ENCODE results near the gene BMP4. TPM values are rescaled to one million over a fixed set of nuclear protein-coding genes. Genes with fewer than 3 reads are reported as not detected.
A peak's percentile ranks its signal among the peaks of the same experiment; 100 is the strongest.

BMP4 gene
- total and polyA plus RNA-seq, 3 experiments from 2014 or later = 0.20 TPM; not detected in 2

DNA sequence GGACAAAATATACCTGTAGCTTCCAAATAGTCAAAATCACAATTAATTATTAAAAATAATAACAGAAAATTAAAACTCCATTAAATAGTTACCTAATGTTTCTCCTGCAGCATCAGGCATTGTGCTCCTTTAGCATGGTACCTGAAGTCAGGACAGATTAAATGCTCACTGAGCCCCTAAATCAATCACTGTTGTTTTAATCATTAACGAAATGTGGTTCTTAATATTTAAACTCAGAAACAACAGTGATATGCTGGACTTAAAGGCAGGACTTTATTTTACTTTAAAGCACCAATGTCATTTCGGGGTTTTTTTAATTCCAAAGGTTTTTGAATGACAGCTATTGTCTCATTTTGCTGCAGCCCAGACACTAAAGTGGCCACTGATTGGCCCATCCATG lies 2.0 kb upstream of the BMP4 start:
- no peak overlapping the region for H3K27ac Mint-ChIP-seq
- no peaks in the 10 kb centered on the region for H3K4me1 ChIP-seq (ENCODE audit: insufficient read depth, low read length)
- H3K36me3 ChIP-seq (ENCODE audit: insufficient read depth, low read length) = no peaks in the 10 kb centered on the region
- ChIA-PET POLR2A (no interaction called here), CTCF (no interaction called here)
- no peak overlapping the region for H3K27ac ChIP-seq (ENCODE audit: low read depth, low read length)
- no peak for DNase-seq
- no peaks in the 10 kb centered on the region for H3K9me3 ChIP-seq (ENCODE audit: low read length)
- H3K9me3 Mint-ChIP-seq = peaks cover 0 to 5% (median 4%) of the 10 kb centered on the region in 5 donors
- H3K27me3 ChIP-seq (ENCODE audit: insufficient read depth, low read length, poor library complexity, severe bottlenecking) = peaks cover 4% of the 10 kb centered on the region
- no peak overlapping the region for H3K4me3 ChIP-seq (ENCODE audit: low read length)
- H3K27me3 Mint-ChIP-seq = peaks cover 50 to 74% of the 10 kb centered on the region in 2 donors
- no peak overlapping the region for H3K4me3 Mint-ChIP-seq
- peaks cover 16 to 42% (median 23%) of the 10 kb centered on the region in 3 donors for H3K4me1 Mint-ChIP-seq
- H3K36me3 Mint-ChIP-seq = no peaks in the 10 kb centered on the region

GRCh38 chr14:53957739-53958138 lies 1.1 kb upstream of the BMP4 start:
- Mint-ChIP-seq H3K27me3 (peaks cover 45 to 72% of the 10 kb centered on the region in 2 donors), H3K4me1 (peaks cover 20 to 41% (median 28%) of the 10 kb centered on the region in 3 donors), H3K27ac (no peak overlapping the region), H3K36me3 (no peaks in the 10 kb centered on the region), H3K9me3 (peaks cover 0 to 3% (median 2%) of the 10 kb centered on the region in 5 donors), H3K4me3 (peak overlapping the region in 2 of 7 donors; percentile 35 to 59)
- Histone ChIP-seq H3K27ac (ENCODE audit: low read depth, low read length) (no peak overlapping the region), H3K4me1 (ENCODE audit: insufficient read depth, low read length) (no peaks in the 10 kb centered on the region), H3K4me3 (ENCODE audit: low read length) (no peak overlapping the region), H3K36me3 (ENCODE audit: insufficient read depth, low read length) (no peaks in the 10 kb centered on the region), H3K9me3 (ENCODE audit: low read length) (no peaks in the 10 kb centered on the region), H3K27me3 (ENCODE audit: insufficient read depth, low read length, poor library complexity, severe bottlenecking) (peaks cover 4% of the 10 kb centered on the region)
- ChIA-PET POLR2A (no interaction called here), CTCF (no interaction called here)
- no peak for DNase-seq

- Mint-ChIP-seq H3K4me1 (peaks cover 21 to 41% (median 31%) of the 10 kb centered on the region in 3 donors), H3K27ac (no peak overlapping the region), H3K9me3 (peaks cover 0 to 5% (median 2%) of the 10 kb centered on the region in 5 donors), H3K36me3 (no peaks in the 10 kb centered on the region), H3K27me3 (peaks cover 54 to 79% of the 10 kb centered on the region in 2 donors), H3K4me3 (peak overlapping the region in 6 of 7 donors; percentile 53 to 82 (median 64))
- H3K27me3 ChIP-seq (ENCODE audit: insufficient read depth, low read length, poor library complexity, severe bottlenecking) = peaks cover 14% of the 10 kb centered on the region
- ChIA-PET CTCF (no interaction called here), POLR2A (no interaction called here)
- H3K36me3 ChIP-seq (ENCODE audit: insufficient read depth, low read length) = no peaks in the 10 kb centered on the region
- H3K27ac ChIP-seq (ENCODE audit: low read depth, low read length) = no peak overlapping the region
- H3K4me3 ChIP-seq (ENCODE audit: low read length) = peak overlapping the region; percentile 39
- H3K4me1 ChIP-seq (ENCODE audit: insufficient read depth, low read length) = no peaks in the 10 kb centered on the region
- H3K9me3 ChIP-seq (ENCODE audit: low read length) = no peaks in the 10 kb centered on the region
- DNase-seq = no peak
Measured at GRCh38 chr14:53955671-53956426, 776 bp downstream of the BMP4 start.

GRCh38 chr14:53955229-53955556 lies 1.4 kb downstream of the BMP4 start:
- H3K9me3 Mint-ChIP-seq = peaks cover 0 to 5% (median 2%) of the 10 kb centered on the region in 5 donors
- peaks cover 14% of the 10 kb centered on the region for H3K27me3 ChIP-seq (ENCODE audit: insufficient read depth, low read length, poor library complexity, severe bottlenecking)
- ChIA-PET POLR2A (no interaction called here), CTCF (no interaction called here)
- no peaks in the 10 kb centered on the region for H3K9me3 ChIP-seq (ENCODE audit: low read length)
- H3K36me3 Mint-ChIP-seq = no peaks in the 10 kb centered on the region
- H3K27ac ChIP-seq (ENCODE audit: low read depth, low read length) = no peak overlapping the region
- H3K27ac Mint-ChIP-seq = no peak overlapping the region
- H3K4me1 ChIP-seq (ENCODE audit: insufficient read depth, low read length) = no peaks in the 10 kb centered on the region
- peaks cover 58 to 77% of the 10 kb centered on the region in 2 donors for H3K27me3 Mint-ChIP-seq
- peaks cover 21 to 41% (median 31%) of the 10 kb centered on the region in 3 donors for H3K4me1 Mint-ChIP-seq
- H3K4me3 Mint-ChIP-seq = peak overlapping the region in 6 of 7 donors; percentile 32 to 82 (median 63)
- no peaks in the 10 kb centered on the region for H3K36me3 ChIP-seq (ENCODE audit: insufficient read depth, low read length)
- DNase-seq = no peak
- H3K4me3 ChIP-seq (ENCODE audit: low read length) = no peak overlapping the region

- Mint-ChIP-seq H3K36me3 (no peaks in the 10 kb centered on the region), H3K4me1 (peaks cover 21 to 41% (median 31%) of the 10 kb centered on the region in 3 donors), H3K27ac (no peak overlapping the region), H3K27me3 (peaks cover 58 to 75% of the 10 kb centered on the region in 2 donors), H3K4me3 (peak overlapping the region in 6 of 7 donors; percentile 53 to 82 (median 64)), H3K9me3 (peaks cover 0 to 5% (median 2%) of the 10 kb centered on the region in 5 donors)
- Histone ChIP-seq H3K4me3 (ENCODE audit: low read length) (no peak overlapping the region), H3K27ac (ENCODE audit: low read depth, low read length) (no peak overlapping the region), H3K4me1 (ENCODE audit: insufficient read depth, low read length) (no peaks in the 10 kb centered on the region), H3K9me3 (ENCODE audit: low read length) (no peaks in the 10 kb centered on the region), H3K36me3 (ENCODE audit: insufficient read depth, low read length) (no peaks in the 10 kb centered on the region), H3K27me3 (ENCODE audit: insufficient read depth, low read length, poor library complexity, severe bottlenecking) (peaks cover 14% of the 10 kb centered on the region)
- DNase-seq = no peak
- ChIA-PET POLR2A (no interaction called here), CTCF (interaction anchor here (1.7 kb wide), 1 partner anchor 9 kb away, joined by 4 read pairs; no protein-coding TSS in a partner anchor)
Measured at GRCh38 chr14:53954551-53955228, 1.9 kb downstream of the BMP4 start.

GRCh38 chr14:53953828-53954550 lies 2.6 kb downstream of the BMP4 start:
- H3K9me3 ChIP-seq (ENCODE audit: low read length) = no peaks in the 10 kb centered on the region
- H3K36me3 ChIP-seq (ENCODE audit: insufficient read depth, low read length) = no peaks in the 10 kb centered on the region
- Mint-ChIP-seq H3K27me3 (peaks cover 56 to 77% of the 10 kb centered on the region in 2 donors), H3K4me1 (peaks cover 21 to 41% (median 31%) of the 10 kb centered on the region in 3 donors), H3K9me3 (peaks cover 0 to 7% (median 2%) of the 10 kb centered on the region in 5 donors), H3K36me3 (no peaks in the 10 kb centered on the region), H3K27ac (no peak overlapping the region), H3K4me3 (peak overlapping the region in 6 of 7 donors; percentile 40 to 82 (median 60))
- ChIA-PET CTCF (interaction anchor here (1.3 to 1.7 kb wide), 2 partner anchors 9 to 19 kb away, joined by 3 to 4 read pairs; no protein-coding TSS in a partner anchor), POLR2A (no interaction called here)
- peaks cover 14% of the 10 kb centered on the region for H3K27me3 ChIP-seq (ENCODE audit: insufficient read depth, low read length, poor library complexity, severe bottlenecking)
- H3K27ac ChIP-seq (ENCODE audit: low read depth, low read length) = no peak overlapping the region
- no peak for DNase-seq
- H3K4me3 ChIP-seq (ENCODE audit: low read length) = no peak overlapping the region
- no peaks in the 10 kb centered on the region for H3K4me1 ChIP-seq (ENCODE audit: insufficient read depth, low read length)

GRCh38 chr14:53953002-53953827 lies 3.4 kb downstream of the BMP4 start:
- CTCF ChIA-PET = interaction anchor here (1.3 to 1.7 kb wide), 2 partner anchors 10 to 20 kb away, joined by 3 to 4 read pairs; no protein-coding TSS in a partner anchor
- POLR2A ChIA-PET = no interaction called here
- H3K9me3 ChIP-seq (ENCODE audit: low read length) = no peaks in the 10 kb centered on the region
- no peak for DNase-seq
- H3K4me1 ChIP-seq (ENCODE audit: insufficient read depth, low read length) = no peaks in the 10 kb centered on the region
- H3K27ac ChIP-seq (ENCODE audit: low read depth, low read length) = no peak overlapping the region
- H3K4me3 ChIP-seq (ENCODE audit: low read length) = no peak overlapping the region
- H3K27me3 ChIP-seq (ENCODE audit: insufficient read depth, low read length, poor library complexity, severe bottlenecking) = peaks cover 13% of the 10 kb centered on the region
- peaks cover 0 to 7% (median 3%) of the 10 kb centered on the region in 5 donors for H3K9me3 Mint-ChIP-seq
- H3K36me3 Mint-ChIP-seq = no peaks in the 10 kb centered on the region
- H3K27me3 Mint-ChIP-seq = peaks cover 56 to 78% of the 10 kb centered on the region in 2 donors
- H3K27ac Mint-ChIP-seq = no peak overlapping the region
- peak overlapping the region; percentile 37 to 82 (median 57) for H3K4me3 Mint-ChIP-seq
- H3K36me3 ChIP-seq (ENCODE audit: insufficient read depth, low read length) = no peaks in the 10 kb centered on the region
- H3K4me1 Mint-ChIP-seq = peaks cover 21 to 41% (median 31%) of the 10 kb centered on the region in 3 donors

All from CD8-positive, alpha-beta memory T cell (primary cell).